Measurements from ENCODE around the gene CBY1. TPM values are rescaled to one million over a fixed set of nuclear protein-coding genes. Genes with fewer than 3 reads are reported as not detected.

The CBY1 gene
- polyA plus RNA-seq, result 10 to 100 TPM; 17.3 to 39.4 (median 31.9) TPM
- long read RNA-seq, donor 1, transcript CBY1-202 (6 exons, 1,269 nt), result minor isoform, 6 of 28 reads
- long read RNA-seq, donor 1, transcript CBY1-201 (5 exons, 1,133 nt), result major isoform, 22 of 28 reads
- long read RNA-seq, donor 1, partial matches to known transcripts, result 0 of 28 reads
- long read RNA-seq, donor 1, other reads (novel, unspliced or antisense), result 0 of 28 reads
- long read RNA-seq, donor 2, partial matches to known transcripts, result 0 of 3 reads
- long read RNA-seq, donor 2, other reads (novel, unspliced or antisense), result 0 of 3 reads
- long read RNA-seq, donor 3, transcript CBY1-201 (5 exons, 1,133 nt), result major isoform, 10 of 24 reads
- long read RNA-seq, donor 3, partial matches to known transcripts, result 11 of 24 reads
- long read RNA-seq, donor 3, other reads (novel, unspliced or antisense), result 0 of 24 reads
- long read RNA-seq, donor 4, result 0 reads
- long read RNA-seq, donor 5, partial matches to known transcripts, result 0 of 3 reads
- long read RNA-seq, donor 5, other reads (novel, unspliced or antisense), result 0 of 3 reads
- long read RNA-seq, donor 6, transcript CBY1-201 (5 exons, 1,133 nt), result major isoform, 11 of 14 reads
- long read RNA-seq, donor 6, partial matches to known transcripts, result 0 of 14 reads
- long read RNA-seq, donor 6, other reads (novel, unspliced or antisense), result 0 of 14 reads
- long read RNA-seq, donor 7, transcript CBY1-201 (5 exons, 1,133 nt), result major isoform, 22 of 25 reads
- long read RNA-seq, donor 7, partial matches to known transcripts, result 0 of 25 reads
- long read RNA-seq, donor 7, other reads (novel, unspliced or antisense), result 0 of 25 reads
- long read RNA-seq, donor 8, partial matches to known transcripts, result 0 of 1 reads
- long read RNA-seq, donor 8, other reads (novel, unspliced or antisense), result 0 of 1 reads
- long read RNA-seq, donor 9, partial matches to known transcripts, result 0 of 1 reads
- long read RNA-seq, donor 9, other reads (novel, unspliced or antisense), result 0 of 1 reads
- long read RNA-seq, donor 10, transcript CBY1-201 (5 exons, 1,133 nt), result major isoform, 16 of 20 reads
- long read RNA-seq, donor 10, partial matches to known transcripts, result 0 of 20 reads
- long read RNA-seq, donor 10, other reads (novel, unspliced or antisense), result 0 of 20 reads

DNA sequence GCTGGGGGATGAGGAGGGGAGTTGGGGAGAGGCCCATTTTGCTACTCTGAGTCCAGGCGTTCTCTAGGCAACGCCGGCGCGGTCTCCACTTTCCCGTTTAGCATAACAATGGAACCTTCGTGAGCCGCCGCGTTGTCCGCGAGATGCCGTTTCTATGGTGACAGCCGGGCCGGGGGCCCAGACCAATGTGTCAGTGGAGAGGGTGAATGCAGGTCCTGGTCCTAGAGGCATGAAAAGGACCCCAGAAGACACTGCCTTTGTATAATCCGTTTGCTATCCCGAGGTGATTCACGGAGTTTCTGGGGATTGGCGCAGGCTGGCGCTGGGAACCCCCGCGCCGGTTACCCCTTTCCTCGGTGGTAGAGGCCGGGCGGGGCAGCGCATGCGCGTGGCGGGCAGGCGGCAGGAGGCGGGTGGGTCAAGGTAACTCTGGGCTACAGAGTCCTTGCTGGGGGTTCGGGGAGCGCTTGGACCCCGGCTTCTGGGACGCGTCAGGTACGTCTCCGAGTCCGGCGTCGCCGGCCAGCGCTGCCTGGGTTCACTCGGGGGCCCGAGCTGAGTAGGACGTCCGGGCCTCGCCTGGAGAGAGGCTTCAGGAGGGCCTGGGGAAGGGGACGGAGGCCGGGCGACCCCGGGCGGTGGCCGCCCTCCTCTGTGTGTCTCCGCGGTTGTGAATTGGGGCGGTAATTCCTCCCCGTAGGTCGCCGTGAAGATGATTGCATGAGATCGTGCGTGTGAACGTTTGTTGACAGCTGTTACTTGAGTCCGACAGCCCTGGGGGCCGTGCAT lies at the start of gene CBY1, which contains the start of gene FAM227A:
Gene CBY1 (plus strand): TSS at position 383 of the 789 bp plus-strand sequence. CDS start 11,417 bp downstream, outside the sequence.
Gene FAM227A (minus strand): TSS at position 137 of the 789 bp plus-strand sequence. CDS start 6,224 bp downstream, outside the sequence.
- no peak for FAIRE-seq
- Histone ChIP-seq H3K9me3 (ENCODE audit: control insufficient read depth in 2 of 2, insufficient read depth in 1 of 2, low read depth in 1 of 2, low read length in 1 of 2) (no peaks in the 10 kb centered on the region), H3K36me3 (ENCODE audit: control insufficient read depth in 3 of 3, insufficient read depth in 2 of 3, low read depth in 1 of 3, low read length in 3 of 3) (peaks cover 0 to 5% (median 0%) of the 10 kb centered on the region in 3 donors)

DNA sequence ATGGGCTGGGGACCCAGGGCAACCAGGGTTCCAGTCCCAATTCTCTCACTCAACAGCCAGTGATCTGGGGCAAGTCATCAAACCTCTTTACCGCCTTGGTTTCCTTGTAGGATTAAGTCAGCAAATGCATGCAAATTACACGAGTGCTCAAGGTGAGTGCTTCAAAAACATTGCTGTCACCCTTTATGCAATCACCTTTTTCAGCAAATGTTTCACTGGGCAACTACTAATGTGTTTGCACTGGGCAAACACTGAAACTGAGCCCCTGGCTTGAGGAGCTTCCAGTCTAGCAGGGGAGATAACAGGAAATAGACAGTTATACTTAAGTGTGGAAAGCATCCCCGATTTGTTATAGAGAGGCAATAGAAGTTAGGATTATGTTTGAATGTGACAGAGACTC lies 48.8 kb upstream of the CBY1 start:
- FAIRE-seq (no peak), DNase-seq (no peak)
- no peaks in the 10 kb centered on the region for H3K36me3 ChIP-seq (ENCODE audit: control insufficient read depth in 3 of 3, insufficient read depth in 2 of 3, low read depth in 1 of 3, low read length in 3 of 3)
- no peak overlapping the region for H3K27ac ChIP-seq (ENCODE audit: low read depth in 1 of 3, low read length in 2 of 3)
- WGBS, 3 donors, result 87 to 89% (median 88%) methylated on average over 3 of the region's 3 CpGs
- no peaks in the 10 kb centered on the region for H3K27me3 ChIP-seq (ENCODE audit: control insufficient read depth in 3 of 3, insufficient read depth in 3 of 3, low read length in 3 of 3)
- no peaks in the 10 kb centered on the region for H3K4me1 ChIP-seq (ENCODE audit: control insufficient read depth in 3 of 3, insufficient read depth in 2 of 3, low read depth in 1 of 3, low read length in 2 of 3)
- no peaks in the 10 kb centered on the region for H3K9me3 ChIP-seq (ENCODE audit: control insufficient read depth in 2 of 2, insufficient read depth in 1 of 2, low read depth in 1 of 2, low read length in 1 of 2)
- H3K4me3 ChIP-seq (ENCODE audit: low read depth in 1 of 3, low read length in 3 of 3), result no peak overlapping the region

More for the DNA sequence above, at the start of gene CBY1, which contains the start of gene FAM227A:
- H3K4me3 ChIP-seq (ENCODE audit: low read depth in 1 of 3, low read length in 3 of 3), result peak within 1 kb of the TSS; percentile 85 to 97 (median 92)
- peaks cover 2 to 10% (median 3%) of the 10 kb centered on the region in 3 donors for H3K4me1 ChIP-seq (ENCODE audit: control insufficient read depth in 3 of 3, insufficient read depth in 2 of 3, low read depth in 1 of 3, low read length in 2 of 3)
- WGBS, 3 donors, result 0 to 1% (median 0%) methylated on average over 59 to 66 of the region's 66 CpGs
- peak; percentile 82 to 95 for DNase-seq
- peak within 1 kb of the TSS; percentile 71 to 91 (median 90) for H3K27ac ChIP-seq (ENCODE audit: low read depth in 1 of 3, low read length in 2 of 3)
- H3K27me3 ChIP-seq (ENCODE audit: control insufficient read depth in 3 of 3, insufficient read depth in 3 of 3, low read length in 3 of 3), result no peaks in the 10 kb centered on the region

DNA sequence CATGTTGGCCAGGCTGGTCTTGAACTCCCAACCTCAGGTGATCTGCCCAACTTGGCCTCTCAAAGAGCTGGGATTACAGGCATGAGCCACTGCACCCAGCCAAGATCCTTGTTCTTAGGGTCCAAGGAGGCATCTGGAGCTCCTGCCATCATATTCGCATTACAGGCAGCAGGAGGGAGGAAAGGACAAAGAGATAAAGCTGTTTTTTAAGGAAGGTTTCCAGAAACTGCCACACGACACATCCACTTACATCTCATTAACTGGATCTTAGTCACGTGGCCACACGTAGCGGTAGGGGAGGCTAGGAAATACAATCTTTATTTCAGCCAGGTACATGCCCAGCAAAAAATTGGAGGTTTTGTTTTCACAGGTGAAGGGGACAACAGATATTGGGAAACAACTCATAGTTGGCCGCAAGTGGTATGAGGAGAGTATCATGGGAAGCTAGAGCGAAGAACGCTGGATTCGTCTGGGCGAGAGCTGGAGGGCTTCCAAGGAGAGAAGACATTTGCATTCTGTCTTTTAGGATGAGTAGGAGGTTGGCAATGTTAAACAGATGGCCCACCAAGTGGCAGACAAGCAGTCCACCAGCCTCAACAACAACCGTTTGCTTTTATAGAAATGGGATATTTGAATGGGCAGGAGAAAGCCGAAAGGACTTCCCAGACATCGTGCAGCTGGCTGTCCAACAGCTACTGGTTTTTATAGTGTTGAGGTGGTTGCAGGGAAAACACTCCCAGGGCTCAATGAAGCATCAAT lies 47.3 kb upstream of the CBY1 start:
- FAIRE-seq (no peak), DNase-seq (no peak)
- Histone ChIP-seq H3K27ac (ENCODE audit: low read depth in 1 of 3, low read length in 2 of 3) (no peak overlapping the region), H3K4me3 (ENCODE audit: low read depth in 1 of 3, low read length in 3 of 3) (no peak overlapping the region), H3K4me1 (ENCODE audit: control insufficient read depth in 3 of 3, insufficient read depth in 2 of 3, low read depth in 1 of 3, low read length in 2 of 3) (no peaks in the 10 kb centered on the region), H3K9me3 (ENCODE audit: control insufficient read depth in 2 of 2, insufficient read depth in 1 of 2, low read depth in 1 of 2, low read length in 1 of 2) (no peaks in the 10 kb centered on the region), H3K36me3 (ENCODE audit: control insufficient read depth in 3 of 3, insufficient read depth in 2 of 3, low read depth in 1 of 3, low read length in 3 of 3) (no peaks in the 10 kb centered on the region), H3K27me3 (ENCODE audit: control insufficient read depth in 3 of 3, insufficient read depth in 3 of 3, low read length in 3 of 3) (no peaks in the 10 kb centered on the region)
- WGBS, 3 donors, result 88 to 93% (median 91%) methylated on average over 13 of the region's 13 CpGs

DNA sequence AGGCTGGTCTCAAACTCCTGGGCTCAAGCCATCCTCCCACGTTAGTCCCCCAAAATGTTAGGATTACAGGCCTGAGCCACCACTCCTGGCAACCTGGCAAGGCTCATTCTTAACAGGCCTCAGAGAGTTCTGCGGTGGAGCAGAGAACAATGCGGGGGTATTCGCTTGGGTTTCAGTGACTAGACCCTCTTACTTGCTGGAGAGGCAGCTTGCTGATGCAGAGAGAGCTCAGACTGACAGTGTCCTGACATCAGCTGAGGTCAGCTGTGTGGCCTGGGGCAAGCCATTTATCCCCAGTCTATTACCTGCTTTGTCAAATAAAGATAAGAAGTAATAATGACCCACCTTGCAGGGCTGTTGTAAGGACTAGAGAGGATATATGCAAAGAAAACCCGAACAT lies 46.2 kb upstream of the CBY1 start:
- FAIRE-seq, result no peak

DNA sequence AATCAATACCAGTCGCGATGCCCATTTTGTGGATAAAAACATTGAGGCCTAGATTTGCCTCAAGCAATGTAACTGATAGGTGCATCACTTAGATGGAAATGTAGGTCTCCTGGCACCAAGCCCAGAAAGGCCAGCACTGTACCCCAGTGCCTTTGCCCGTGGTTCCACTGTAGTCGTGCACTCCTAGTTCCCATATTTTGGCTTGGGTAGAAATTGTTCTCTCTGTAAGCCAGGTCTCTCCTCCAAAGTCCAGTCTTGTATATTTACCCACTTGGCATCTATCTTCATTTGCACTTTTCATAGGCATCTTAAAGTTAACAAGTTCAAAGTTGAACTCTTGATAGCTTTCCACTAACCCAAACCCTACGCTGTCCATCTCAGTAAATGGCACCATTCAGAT lies 44.9 kb upstream of the CBY1 start:
- no peak overlapping the region for H3K4me3 ChIP-seq (ENCODE audit: low read depth in 1 of 3, low read length in 3 of 3)
- H3K9me3 ChIP-seq (ENCODE audit: control insufficient read depth in 2 of 2, insufficient read depth in 1 of 2, low read depth in 1 of 2, low read length in 1 of 2), result no peaks in the 10 kb centered on the region
- H3K27ac ChIP-seq (ENCODE audit: low read depth in 1 of 3, low read length in 2 of 3), result no peak overlapping the region
- FAIRE-seq, result no peak
- no peaks in the 10 kb centered on the region for H3K4me1 ChIP-seq (ENCODE audit: control insufficient read depth in 3 of 3, insufficient read depth in 2 of 3, low read depth in 1 of 3, low read length in 2 of 3)
- DNase-seq, result no peak
- no peaks in the 10 kb centered on the region for H3K36me3 ChIP-seq (ENCODE audit: control insufficient read depth in 3 of 3, insufficient read depth in 2 of 3, low read depth in 1 of 3, low read length in 3 of 3)
- H3K27me3 ChIP-seq (ENCODE audit: control insufficient read depth in 3 of 3, insufficient read depth in 3 of 3, low read length in 3 of 3), result no peaks in the 10 kb centered on the region
- WGBS, 3 donors, result 91 to 95% (median 95%) methylated on average over 5 of the region's 5 CpGs

More for the DNA sequence above, 46.2 kb upstream of the CBY1 start:
- Histone ChIP-seq H3K9me3 (ENCODE audit: control insufficient read depth in 2 of 2, insufficient read depth in 1 of 2, low read depth in 1 of 2, low read length in 1 of 2) (no peaks in the 10 kb centered on the region), H3K27me3 (ENCODE audit: control insufficient read depth in 3 of 3, insufficient read depth in 3 of 3, low read length in 3 of 3) (no peaks in the 10 kb centered on the region), H3K36me3 (ENCODE audit: control insufficient read depth in 3 of 3, insufficient read depth in 2 of 3, low read depth in 1 of 3, low read length in 3 of 3) (no peaks in the 10 kb centered on the region), H3K27ac (ENCODE audit: low read depth in 1 of 3, low read length in 2 of 3) (no peak overlapping the region), H3K4me1 (ENCODE audit: control insufficient read depth in 3 of 3, insufficient read depth in 2 of 3, low read depth in 1 of 3, low read length in 2 of 3) (no peaks in the 10 kb centered on the region), H3K4me3 (ENCODE audit: low read depth in 1 of 3, low read length in 3 of 3) (no peak overlapping the region)
- DNase-seq, result no peak
- WGBS, 3 donors, result 88 to 89% (median 89%) methylated on average over 5 of the region's 5 CpGs

DNA sequence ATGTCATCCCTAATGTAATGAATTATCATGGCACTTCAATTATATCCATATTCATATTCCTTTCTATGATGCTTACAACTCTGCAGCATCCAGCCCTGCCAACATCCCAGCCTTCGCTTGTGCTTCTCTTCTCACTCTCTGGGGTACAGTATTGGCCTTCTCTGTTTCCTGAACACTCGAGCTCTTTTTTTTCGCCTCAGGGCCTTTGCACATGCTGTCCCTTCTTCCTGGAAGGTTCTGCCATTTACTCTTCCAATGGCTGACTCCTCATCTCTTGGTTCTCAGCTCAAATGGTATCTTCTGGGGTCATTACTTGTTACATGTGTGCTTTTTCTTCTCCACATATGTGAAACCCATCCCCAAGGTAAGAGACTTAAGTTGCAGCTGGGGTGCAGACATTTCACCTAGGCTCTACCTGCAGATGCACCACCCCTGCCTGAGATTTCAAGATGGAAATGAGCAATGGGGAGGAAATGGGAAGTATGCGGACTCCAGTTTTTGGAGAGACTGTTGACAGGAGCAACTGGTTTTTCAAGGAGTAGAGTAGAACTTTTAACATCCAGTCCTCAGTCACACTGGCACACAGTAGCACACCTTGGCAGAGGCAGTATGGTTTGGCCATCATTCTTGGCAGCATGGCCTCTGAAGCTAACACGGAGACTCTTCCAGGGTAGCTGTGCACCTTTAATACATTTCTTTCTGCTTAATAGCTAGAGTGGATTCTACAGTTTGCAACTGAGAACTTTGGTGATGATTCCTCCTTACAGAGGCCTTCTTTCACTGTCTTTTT lies 44.0 kb upstream of the CBY1 start:
- WGBS, 3 donors, result 89 to 92% (median 92%) methylated on average over 5 of the region's 5 CpGs

DNA sequence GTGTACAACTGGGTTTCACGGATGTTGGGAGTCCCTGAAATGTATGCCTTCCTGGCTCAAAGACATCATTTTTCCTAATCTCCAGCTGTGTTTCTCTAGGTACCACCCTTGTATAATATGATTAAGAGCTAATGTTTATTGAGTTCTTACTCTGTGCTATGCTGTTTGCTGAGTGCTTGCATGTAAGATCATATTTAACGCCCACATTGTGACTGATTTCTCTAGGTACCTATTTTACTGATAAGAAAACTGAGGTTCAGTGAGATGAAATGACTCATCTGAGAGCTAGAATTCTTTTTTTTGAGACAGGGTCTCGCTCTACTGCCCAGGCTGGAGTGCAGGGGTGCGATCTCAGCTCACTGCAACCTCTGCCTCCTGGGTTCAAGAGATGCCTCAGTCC lies 42.9 kb upstream of the CBY1 start:
- no peak for DNase-seq
- Histone ChIP-seq H3K4me1 (ENCODE audit: control insufficient read depth in 3 of 3, insufficient read depth in 2 of 3, low read depth in 1 of 3, low read length in 2 of 3) (no peaks in the 10 kb centered on the region), H3K36me3 (ENCODE audit: control insufficient read depth in 3 of 3, insufficient read depth in 2 of 3, low read depth in 1 of 3, low read length in 3 of 3) (peaks cover 0 to 3% (median 0%) of the 10 kb centered on the region in 3 donors), H3K27me3 (ENCODE audit: control insufficient read depth in 3 of 3, insufficient read depth in 3 of 3, low read length in 3 of 3) (no peaks in the 10 kb centered on the region), H3K4me3 (ENCODE audit: low read depth in 1 of 3, low read length in 3 of 3) (no peak overlapping the region), H3K27ac (ENCODE audit: low read depth in 1 of 3, low read length in 2 of 3) (no peak overlapping the region), H3K9me3 (ENCODE audit: control insufficient read depth in 2 of 2, insufficient read depth in 1 of 2, low read depth in 1 of 2, low read length in 1 of 2) (peaks cover 0 to 11% of the 10 kb centered on the region in 2 donors)
- 77 to 84% (median 78%) methylated on average over 4 of the region's 4 CpGs for WGBS, 3 donors
- no peak for FAIRE-seq

More for the DNA sequence above, 44.0 kb upstream of the CBY1 start:
- H3K27me3 ChIP-seq (ENCODE audit: control insufficient read depth in 3 of 3, insufficient read depth in 3 of 3, low read length in 3 of 3), result no peaks in the 10 kb centered on the region
- DNase-seq, result no peak
- H3K27ac ChIP-seq (ENCODE audit: low read depth in 1 of 3, low read length in 2 of 3), result no peak overlapping the region
- peaks cover 0 to under 1% (median 0%) of the 10 kb centered on the region in 3 donors for H3K36me3 ChIP-seq (ENCODE audit: control insufficient read depth in 3 of 3, insufficient read depth in 2 of 3, low read depth in 1 of 3, low read length in 3 of 3)
- H3K4me1 ChIP-seq (ENCODE audit: control insufficient read depth in 3 of 3, insufficient read depth in 2 of 3, low read depth in 1 of 3, low read length in 2 of 3), result no peaks in the 10 kb centered on the region
- no peak overlapping the region for H3K4me3 ChIP-seq (ENCODE audit: low read depth in 1 of 3, low read length in 3 of 3)
- H3K9me3 ChIP-seq (ENCODE audit: control insufficient read depth in 2 of 2, insufficient read depth in 1 of 2, low read depth in 1 of 2, low read length in 1 of 2), result peaks cover 0 to under 1% of the 10 kb centered on the region in 2 donors
- FAIRE-seq, result no peak
